ENCODE results near the gene SPO11.

The SPO11 gene

DNA sequence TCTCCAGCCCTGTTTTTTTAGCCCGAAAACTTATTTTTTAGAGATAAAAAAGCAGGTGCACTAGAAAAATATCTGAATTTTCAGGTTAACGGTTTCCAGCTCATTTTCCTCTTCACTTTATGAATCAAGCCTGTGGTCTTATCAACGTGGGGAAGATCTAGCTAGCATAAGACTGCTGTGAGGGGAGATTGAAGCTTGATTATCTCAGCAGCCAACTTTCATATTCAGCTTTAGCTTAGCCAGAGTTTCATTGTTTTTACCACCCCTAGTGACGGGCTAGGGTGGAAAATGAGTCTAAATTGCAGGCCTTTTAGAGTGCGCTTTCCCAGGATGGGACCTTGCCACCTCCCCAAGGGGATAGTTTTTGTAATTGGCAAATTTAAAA, 49.7 kb downstream of the SPO11 start:
- DNase-seq, result no peak

GRCh38 chr20:57380081-57380750, 50.6 kb downstream of the SPO11 start:
- no peak for DNase-seq

DNA sequence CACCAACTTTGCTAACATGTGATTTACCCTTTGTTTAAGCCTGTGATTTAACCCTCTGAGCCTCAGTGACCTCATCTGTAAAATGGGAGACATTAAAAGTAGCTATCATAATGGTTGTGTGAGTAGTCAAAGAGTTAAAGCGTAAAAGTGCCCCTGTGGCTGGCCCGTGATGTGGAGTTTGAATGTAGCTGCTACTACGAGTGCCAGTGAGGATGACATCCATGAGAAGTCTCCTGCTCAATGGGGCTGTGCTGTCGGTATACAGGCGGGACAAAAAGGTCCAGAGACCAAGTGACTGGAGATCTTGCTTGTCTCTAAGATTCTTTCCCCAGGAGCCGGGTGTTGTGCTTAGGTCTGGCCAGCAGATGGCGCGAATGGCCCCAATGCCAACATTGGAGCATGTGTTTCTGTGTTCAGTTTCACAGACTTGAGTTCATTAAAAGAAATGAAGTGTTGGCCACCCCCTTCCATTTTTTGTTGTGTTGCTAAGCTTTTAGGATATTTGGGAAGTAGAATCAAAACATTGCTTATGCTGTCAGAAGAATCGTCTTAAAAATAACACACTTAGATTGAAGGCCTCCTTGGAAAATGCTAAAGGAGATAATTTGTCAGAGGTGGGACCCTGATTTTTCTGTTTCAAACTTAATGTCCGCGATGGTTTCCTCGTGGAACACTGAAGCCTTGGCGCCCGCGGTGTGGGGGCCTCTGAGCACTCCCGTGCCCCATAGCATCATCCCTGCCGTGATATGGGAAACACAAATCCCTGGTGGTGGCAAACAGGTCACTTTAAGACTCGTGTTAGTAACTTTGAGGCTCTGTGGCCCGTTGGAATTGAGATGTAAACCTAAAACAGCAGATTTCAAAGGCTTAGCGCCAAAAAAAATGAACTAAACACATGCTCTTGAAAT, 52.2 kb downstream of the SPO11 start:
- DNase-seq, result peak; percentile 88

- no peak for DNase-seq
These were observed 52.9 kb downstream of the SPO11 start for GRCh38 chr20:57382516-57382915.

DNA sequence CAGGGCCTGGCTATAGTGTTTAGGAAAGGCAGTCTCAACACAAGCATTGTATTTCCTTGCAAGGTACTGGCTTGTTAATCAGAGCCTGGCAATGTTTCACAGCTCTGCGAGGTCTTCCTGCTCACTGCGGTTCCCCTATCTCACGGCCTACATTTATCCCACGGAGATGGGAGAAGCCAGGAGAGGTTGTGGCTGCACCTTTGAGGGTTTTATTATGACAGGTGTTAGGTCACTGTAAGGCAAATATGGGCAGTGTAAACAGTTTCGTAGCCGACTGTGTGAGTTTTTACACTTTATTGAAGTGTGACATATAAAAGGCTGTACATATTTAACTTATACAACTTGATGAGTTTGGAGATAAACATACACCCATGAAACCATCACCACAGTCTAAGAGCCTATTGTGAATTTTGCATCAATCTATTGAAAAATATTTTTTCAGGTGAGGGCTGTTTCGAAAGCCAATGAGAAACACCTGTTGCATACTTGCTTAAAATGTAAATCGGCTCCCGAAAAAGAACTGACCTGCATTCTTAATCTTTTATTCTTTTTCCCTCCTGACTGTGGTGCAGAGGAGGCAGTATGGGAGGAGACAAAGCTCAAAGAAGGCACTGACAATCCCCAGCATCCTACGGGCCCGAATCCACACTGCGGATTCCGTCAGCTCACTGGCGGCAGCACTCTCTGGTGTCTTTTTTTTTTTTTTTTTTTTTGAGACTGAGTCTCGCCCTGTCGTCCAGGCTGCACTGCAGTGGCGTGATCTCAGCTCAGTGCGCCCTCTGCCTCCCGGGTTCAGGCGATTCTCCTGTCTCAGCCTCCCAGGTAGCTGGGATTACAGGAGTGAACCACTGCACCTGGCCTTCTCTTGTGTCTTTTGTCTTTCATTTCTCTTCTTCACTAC, 54.1 kb downstream of the SPO11 start:
- DNase-seq, result no peak

DNA sequence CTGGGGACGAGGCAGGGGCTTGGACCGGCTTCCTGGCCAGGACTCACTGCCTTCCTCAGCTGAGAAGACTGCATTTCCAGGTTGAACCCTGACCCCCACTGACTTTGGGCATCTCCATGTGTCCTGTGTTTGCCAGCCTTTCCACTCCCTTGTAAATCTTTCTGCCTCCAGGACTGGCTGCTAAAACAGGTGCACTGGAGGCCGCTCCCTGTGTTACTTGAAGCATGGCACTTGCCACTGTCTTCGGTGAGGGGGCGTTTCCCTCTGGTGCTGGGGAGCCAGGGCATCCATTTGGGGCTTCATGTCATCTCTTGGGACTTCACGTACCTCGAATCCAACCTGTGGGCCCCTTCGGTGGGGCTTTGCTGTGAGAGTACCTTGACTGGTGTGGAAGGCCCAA, 54.9 kb downstream of the SPO11 start:
- DNase-seq, result no peak

GRCh38 chr20:57384953-57385761, 55.6 kb downstream of the SPO11 start:
- no peak for DNase-seq

GRCh38 chr20:57385940-57386339, 56.3 kb downstream of the SPO11 start:
- no peak for DNase-seq

GRCh38 chr20:57386762-57387161, 57.2 kb downstream of the SPO11 start:
- DNase-seq, result no peak

DNA sequence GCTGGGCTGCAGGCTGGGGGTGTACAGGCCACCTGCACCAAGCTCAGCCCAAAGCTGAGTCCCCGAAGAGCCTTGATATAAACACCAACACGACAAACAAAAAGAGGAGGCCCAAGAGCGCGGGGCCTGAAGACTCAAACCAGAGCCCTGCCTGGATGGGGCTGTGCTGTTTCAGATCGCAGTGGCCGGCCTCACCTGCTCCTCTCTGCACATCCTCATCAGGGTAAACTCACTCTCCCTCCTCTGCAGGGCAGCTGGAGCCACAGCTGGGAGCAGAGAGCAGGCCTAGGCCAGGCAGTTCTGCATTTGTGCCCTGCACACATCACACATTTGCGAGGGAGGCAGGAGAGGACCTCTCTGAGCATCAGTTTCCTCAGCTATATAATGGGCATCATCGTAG, 57.9 kb downstream of the SPO11 start:
- no peak for DNase-seq

DNA sequence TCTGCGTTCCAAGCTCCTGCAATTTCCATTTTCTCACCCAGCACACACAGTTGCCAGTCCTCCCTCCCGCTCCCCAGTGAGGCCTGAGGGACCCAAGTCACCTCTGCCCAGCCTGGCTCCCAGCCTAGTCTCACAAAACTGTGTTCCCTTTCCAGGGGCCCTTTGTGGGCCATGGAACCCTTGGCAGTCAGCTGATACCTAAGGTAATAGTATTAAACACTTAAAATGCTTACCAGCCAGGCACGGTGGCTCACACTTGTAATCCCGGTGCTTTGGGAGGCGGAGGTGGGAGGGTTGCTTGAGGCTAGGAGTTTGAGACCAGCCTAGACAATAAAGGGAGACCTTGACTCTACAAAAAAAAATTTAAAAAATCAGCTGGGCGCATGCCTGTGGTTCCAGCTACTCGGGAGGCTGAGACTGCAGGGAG, 58.4 kb downstream of the SPO11 start:
- DNase-seq, result no peak

DNA sequence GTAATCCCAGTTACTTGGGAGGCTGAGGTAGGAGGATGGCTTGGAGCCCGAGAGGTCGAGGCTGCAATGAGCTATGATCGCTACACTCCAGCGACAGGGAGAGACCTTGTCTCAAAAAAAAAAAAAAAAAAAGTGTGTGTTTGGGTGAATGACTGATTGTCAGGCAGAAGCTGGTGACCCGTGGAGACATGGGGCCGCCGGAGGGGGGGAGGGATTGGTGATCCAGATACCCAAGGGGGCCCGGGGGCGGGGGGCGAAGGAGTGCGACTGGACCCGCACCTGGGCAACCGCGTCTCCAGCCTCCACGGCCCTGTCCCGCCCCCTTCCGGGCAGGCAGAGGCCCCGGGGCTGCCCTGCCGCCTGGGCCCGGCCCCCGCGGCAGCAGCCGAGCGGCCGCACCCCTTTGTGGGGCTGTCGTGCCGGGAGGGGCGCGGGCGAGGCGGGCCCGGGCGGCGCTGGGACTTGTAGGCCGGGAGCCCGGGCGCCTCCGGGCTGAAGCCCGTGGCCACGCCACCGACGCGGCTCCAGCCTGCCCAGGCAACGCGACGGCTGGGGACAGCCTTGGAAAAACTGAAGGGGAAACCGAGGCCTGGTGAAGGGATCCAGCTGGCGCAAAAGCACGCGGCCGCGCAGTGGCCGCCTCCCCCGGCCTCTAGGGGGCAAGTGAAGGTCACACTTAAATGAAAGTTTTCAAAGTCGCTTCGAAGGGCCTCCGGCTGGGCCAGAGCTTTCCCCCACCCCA, 59.5 kb downstream of the SPO11 start:
- peak; percentile 59 for DNase-seq

DNA sequence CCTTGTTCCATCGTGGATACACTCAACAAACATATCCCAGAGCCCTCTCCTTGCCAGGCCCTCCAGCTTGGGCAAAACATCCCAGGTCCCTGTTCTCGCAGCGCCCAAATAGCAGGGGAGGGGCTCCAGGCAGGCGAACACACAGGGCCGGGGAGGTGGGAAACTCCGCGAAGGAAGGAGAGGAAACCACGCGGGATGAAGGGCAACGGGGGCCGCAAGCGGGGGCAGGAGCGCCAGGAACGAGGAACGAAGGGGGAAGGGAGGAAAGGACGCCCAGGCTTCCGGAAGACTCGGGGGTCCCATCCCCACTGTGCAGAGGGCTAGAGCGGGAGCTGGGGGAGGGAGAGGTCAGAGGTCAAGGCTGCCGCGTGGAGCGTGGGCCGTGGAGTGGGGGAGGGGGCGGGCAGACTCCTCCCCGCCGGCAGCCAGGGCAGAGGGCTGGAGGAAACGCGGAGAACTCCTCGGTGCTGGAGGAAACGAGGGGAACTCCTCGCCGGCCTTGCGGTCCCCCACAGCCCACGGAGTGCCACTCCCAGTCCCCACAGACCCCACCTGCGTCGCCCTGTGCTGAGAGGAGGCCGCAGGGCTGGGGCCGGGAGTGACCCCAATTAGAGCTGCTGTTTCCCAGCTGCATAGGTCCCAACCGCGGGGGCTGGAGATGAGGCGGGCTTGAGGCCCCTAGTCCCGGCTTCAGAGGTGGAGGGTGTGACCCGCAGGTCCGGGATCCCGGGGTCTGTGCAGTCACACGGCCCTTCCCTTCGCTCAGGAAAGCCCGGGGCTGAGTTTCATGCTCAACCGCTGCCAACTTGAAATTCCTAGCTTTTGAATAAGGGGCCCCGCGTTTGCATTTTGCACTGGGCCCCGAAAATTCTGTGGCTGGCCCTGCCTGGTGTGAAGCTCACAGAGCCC, 60.3 kb downstream of the SPO11 start:
- peak; percentile 49 for DNase-seq

GRCh38 chr20:57390604-57391438, 61.2 kb downstream of the SPO11 start, which contains the start of gene RBM38:
TSS of gene RBM38 (plus strand) at chr20:57391396. CDS start at chr20:57391582, 186 bp downstream.
- peak; percentile 70 for DNase-seq

DNA sequence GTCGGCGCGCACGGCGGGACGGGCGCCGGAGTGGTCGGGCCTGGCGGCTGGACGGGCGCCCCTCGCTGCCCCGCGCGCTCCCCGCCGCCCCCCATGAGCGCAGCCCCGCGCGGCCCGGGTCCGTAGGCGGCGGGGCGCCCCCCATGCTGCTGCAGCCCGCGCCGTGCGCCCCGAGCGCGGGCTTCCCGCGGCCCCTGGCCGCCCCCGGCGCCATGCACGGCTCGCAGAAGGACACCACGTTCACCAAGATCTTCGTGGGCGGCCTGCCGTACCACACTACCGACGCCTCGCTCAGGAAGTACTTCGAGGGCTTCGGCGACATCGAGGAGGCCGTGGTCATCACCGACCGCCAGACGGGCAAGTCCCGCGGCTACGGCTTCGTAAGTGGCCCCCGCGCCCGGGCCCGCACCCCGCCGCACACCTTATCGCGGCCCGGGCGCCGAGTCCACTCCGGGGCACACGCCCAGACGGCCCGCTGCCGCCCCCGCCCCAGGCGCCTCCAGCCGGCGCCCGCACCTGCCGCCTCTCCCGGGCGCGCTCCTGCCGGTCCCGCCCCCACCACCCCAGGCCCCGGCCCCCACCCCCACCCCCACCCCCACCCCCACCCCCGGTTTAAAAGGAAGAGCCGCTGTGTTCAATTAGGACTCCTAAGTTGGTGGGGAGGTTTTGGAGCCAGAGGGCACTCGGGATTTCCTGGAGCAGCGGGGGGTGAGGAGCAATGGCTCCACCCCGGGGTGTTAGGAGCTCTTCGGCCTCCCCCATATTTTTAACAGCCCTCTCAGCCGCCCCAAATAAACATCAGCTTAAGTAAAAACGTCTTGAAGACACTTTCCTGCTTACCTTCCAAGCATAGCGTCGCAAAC, 62.1 kb downstream of the SPO11 start:
- no peak for DNase-seq

GRCh38 chr20:57392512-57393271, 63.1 kb downstream of the SPO11 start:
- DNase-seq, result peak; percentile 81

Measured in activated CD4-positive, alpha-beta T cell treated with anti-CD3 and anti-CD28 coated beads, Interleukin-2, amount 50 U/mL, for 1 hour (primary cell).